PC-9 (cell line): Measurements from ENCODE around the gene CNKSR3. TPM values are rescaled to one million over a fixed set of nuclear protein-coding genes. Genes with fewer than 3 reads are reported as not detected.

Source experiments
- BruUV-seq: library from RNA; stranded (reverse); fragments of 400-500 nt; replicated peaks from 2 replicates; lab custom pipeline; 2021; lab: Mats Ljungman, UMichigan
- CTCF ChIA-PET: fragments of 300-600 bp; sonication (Branson Sonifier 250); formaldehyde crosslinking; loops from one replicate; lab custom pipeline; 2022; ENCODE audit warnings: antibody characterized with exemption; lab: Charles Lee
- POLR2A ChIA-PET: fragments of 300-600 bp; sonication (Branson Sonifier 250); formaldehyde crosslinking; loops from one replicate; lab custom pipeline; 2022; ENCODE audit warnings: antibody characterized with exemption; ENCODE audit not compliant: unreplicated experiment; lab: Charles Lee
- DNase-seq, 2 experiments: peaks; one replicate each; pipeline versions ENCODE4 v3.0.0 to v3.0.0-alpha.2; 2015 to 2022; ENCODE audit warnings: mixed read lengths in 1 of 2
- H2AFZ ChIP-seq: fragments of 200-600 bp; sonication (generic); 2 replicates; pipeline ENCODE4 v1.8.1; 2017; ENCODE audit warnings: antibody characterized with exemption
- H3F3A ChIP-seq: fragments of 200-600 bp; sonication (generic); 2 replicates; pipeline ENCODE4 v1.8.1; 2017; ENCODE audit warnings: antibody characterized with exemption, mild to moderate bottlenecking, low read depth; ENCODE audit not compliant: insufficient read depth
- H3K27ac ChIP-seq: fragments of 200-600 bp; sonication (generic); 2 replicates; pipeline ENCODE4 v1.6.1; 2016; ENCODE audit warnings: mixed run types
- H3K27me3 ChIP-seq: fragments of 200-600 bp; sonication (generic); 2 replicates; pipeline ENCODE4 v1.6.1; 2016; ENCODE audit warnings: low read depth, mixed run types; ENCODE audit not compliant: insufficient read depth
- H3K36me3 ChIP-seq: fragments of 200-600 bp; sonication (generic); 2 replicates; pipeline ENCODE4 v1.6.1; 2016; ENCODE audit warnings: low read depth, mixed run types
- H3K4me1 ChIP-seq: fragments of 200-600 bp; sonication (generic); replicated peaks from 2 replicates; pipeline ENCODE4 v1.6.1; 2016; ENCODE audit warnings: mixed run types; ENCODE audit not compliant: insufficient read depth
- H3K4me2 ChIP-seq: fragments of 200-600 bp; sonication (generic); 2 replicates; pipeline ENCODE4 v1.6.1; 2017; ENCODE audit warnings: mixed run types
- H3K4me3 ChIP-seq: fragments of 200-600 bp; sonication (generic); 2 replicates; pipeline ENCODE4 v1.6.1; 2016; ENCODE audit warnings: mixed run types
- H3K79me2 ChIP-seq: fragments of 200-600 bp; sonication (generic); 2 replicates; pipeline ENCODE4 v1.6.1; 2017; ENCODE audit warnings: low read depth, mixed run types
- H3K9me2 ChIP-seq: fragments of 200-600 bp; sonication (generic); 2 replicates; pipeline ENCODE4 v1.8.1; 2017; ENCODE audit warnings: mild to moderate bottlenecking; ENCODE audit not compliant: insufficient read depth
- H3K9me3 ChIP-seq: fragments of 200-600 bp; sonication (generic); 2 replicates; pipeline ENCODE4 v1.8.1; 2016; ENCODE audit warnings: low read depth; ENCODE audit not compliant: insufficient read depth
- H4K20me1 ChIP-seq: fragments of 200-600 bp; sonication (generic); 2 replicates; pipeline ENCODE4 v1.8.1; 2017; ENCODE audit not compliant: insufficient read depth
- EZH2 ChIP-seq: fragments of 200-600 bp; sonication (generic); IDR thresholded peaks from 2 replicates; pipeline ENCODE4 v1.8.0; 2017; ENCODE audit warnings: antibody characterized with exemption, low read depth
- intact Hi-C: fragments of 100-400 bp; cut with micrococcal nuclease; formaldehyde crosslinking; loops from one replicate; pipeline ENCODE4 v1.10.0; 2022; ENCODE audit not compliant: unreplicated experiment
- total RNA-seq: library from RNA; stranded (reverse); gene quantifications from 2 replicates; pipeline ENCODE4 v1.2.3, GENCODE V29; 2021
- TF ChIP-seq, protein P1 (sequence below): fragments of 200-600 bp; sonication (generic); conservative IDR thresholded peaks from 2 replicates; pipeline ENCODE4 v1.6.1; 2017; ENCODE audit warnings: mixed run types, antibody characterized with exemption, mild to moderate bottlenecking, moderate library complexity

Gene CNKSR3
- total RNA-seq, 1 experiment from 2014 or later: 4.7 TPM

GRCh38 chr6:154399097-154399496, 111.4 kb downstream of the CNKSR3 start:
- Histone ChIP-seq H3K4me1 (peaks cover 8% of the 10 kb centered on the region; the same call in 1 of the 2 replicates), H2AFZ (no peak overlapping the region), H4K20me1 (no peaks in the 10 kb centered on the region), H3K4me3 (no peak overlapping the region), H3K79me2 (no peaks in the 10 kb centered on the region), H3K36me3 (no peaks in the 10 kb centered on the region), H3K9me3 (no peaks in the 10 kb centered on the region), H3K27ac (no peak overlapping the region), H3K27me3 (no peaks in the 10 kb centered on the region), H3K4me2 (no peak overlapping the region), H3K9me2 (no peaks in the 10 kb centered on the region), H3F3A (no peaks in the 10 kb centered on the region)
- TF ChIP-seq EZH2: no peak
- TF ChIP-seq, protein P1, sequence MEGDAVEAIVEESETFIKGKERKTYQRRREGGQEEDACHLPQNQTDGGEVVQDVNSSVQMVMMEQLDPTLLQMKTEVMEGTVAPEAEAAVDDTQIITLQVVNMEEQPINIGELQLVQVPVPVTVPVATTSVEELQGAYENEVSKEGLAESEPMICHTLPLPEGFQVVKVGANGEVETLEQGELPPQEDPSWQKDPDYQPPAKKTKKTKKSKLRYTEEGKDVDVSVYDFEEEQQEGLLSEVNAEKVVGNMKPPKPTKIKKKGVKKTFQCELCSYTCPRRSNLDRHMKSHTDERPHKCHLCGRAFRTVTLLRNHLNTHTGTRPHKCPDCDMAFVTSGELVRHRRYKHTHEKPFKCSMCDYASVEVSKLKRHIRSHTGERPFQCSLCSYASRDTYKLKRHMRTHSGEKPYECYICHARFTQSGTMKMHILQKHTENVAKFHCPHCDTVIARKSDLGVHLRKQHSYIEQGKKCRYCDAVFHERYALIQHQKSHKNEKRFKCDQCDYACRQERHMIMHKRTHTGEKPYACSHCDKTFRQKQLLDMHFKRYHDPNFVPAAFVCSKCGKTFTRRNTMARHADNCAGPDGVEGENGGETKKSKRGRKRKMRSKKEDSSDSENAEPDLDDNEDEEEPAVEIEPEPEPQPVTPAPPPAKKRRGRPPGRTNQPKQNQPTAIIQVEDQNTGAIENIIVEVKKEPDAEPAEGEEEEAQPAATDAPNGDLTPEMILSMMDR: no peak
- CTCF ChIA-PET: interaction anchor here (0.7 kb wide), 1 partner anchor 214 kb away, joined by 3 read pairs; no protein-coding TSS in a partner anchor
- POLR2A ChIA-PET: no interaction called here
- intact Hi-C loops: no loop called here
- no peak for DNase-seq
- no TSS peak for BruUV-seq

DNA sequence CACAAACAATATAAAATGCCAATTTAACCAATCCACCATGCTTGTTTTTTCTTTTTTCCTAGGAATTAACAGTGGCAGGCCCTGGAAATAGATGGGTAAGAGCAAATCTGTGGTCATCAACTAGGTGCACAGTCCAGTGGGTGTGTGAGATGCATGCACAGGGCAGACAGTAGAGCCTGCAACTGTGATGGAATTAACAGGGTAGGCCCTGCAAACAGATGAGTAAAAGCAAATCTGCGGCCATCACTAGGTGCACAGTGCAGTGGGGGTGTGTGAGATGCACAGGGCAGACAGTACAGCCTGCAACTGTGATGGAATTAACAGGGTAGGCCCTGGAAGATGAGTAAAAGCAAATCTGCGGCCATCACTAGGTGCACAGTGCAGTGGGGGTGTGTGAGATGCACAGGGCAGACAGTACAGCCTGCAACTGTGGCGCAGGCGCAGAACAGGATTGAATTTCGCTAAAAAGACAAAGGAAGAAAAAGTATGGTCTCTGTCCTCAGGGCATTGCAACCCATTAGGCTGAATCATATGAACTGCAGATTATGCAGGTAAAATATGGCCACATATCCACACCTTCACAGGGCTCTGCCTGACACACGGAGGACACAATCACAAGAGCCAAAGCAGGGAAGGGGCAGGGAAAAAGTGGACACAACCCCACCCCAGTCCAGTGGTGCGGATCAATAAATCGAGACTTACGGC, 112.8 kb downstream of the CNKSR3 start:
- H3K27me3 ChIP-seq: no peaks in the 10 kb centered on the region
- no TSS peak for BruUV-seq
- no peak overlapping the region for H3K4me2 ChIP-seq
- no peaks in the 10 kb centered on the region for H3K36me3 ChIP-seq
- no peaks in the 10 kb centered on the region for H3K79me2 ChIP-seq
- H4K20me1 ChIP-seq: no peaks in the 10 kb centered on the region
- no peaks in the 10 kb centered on the region for H3F3A ChIP-seq
- intact Hi-C loops: no loop called here
- H2AFZ ChIP-seq: no peak overlapping the region
- no peaks in the 10 kb centered on the region for H3K9me2 ChIP-seq
- no peak for DNase-seq
- H3K9me3 ChIP-seq: no peaks in the 10 kb centered on the region
- H3K4me1 ChIP-seq: 0 out of 2 replicates have a peak, but pooled peaks cover 6% of the 10 kb centered on the region
- ChIA-PET CTCF (no interaction called here), POLR2A (no interaction called here)
- TF ChIP-seq, protein P1: no peak
- no peak for TF ChIP-seq EZH2
- H3K27ac ChIP-seq: no peak overlapping the region
- H3K4me3 ChIP-seq: no peak overlapping the region

- intact Hi-C loops: no loop called here
- no TSS peak for BruUV-seq
- DNase-seq: no peak
- Histone ChIP-seq H3F3A (no peaks in the 10 kb centered on the region), H4K20me1 (no peaks in the 10 kb centered on the region), H3K36me3 (no peaks in the 10 kb centered on the region), H3K27ac (no peak overlapping the region), H3K4me1 (0 out of 2 replicates have a peak, but pooled peaks cover 6% of the 10 kb centered on the region), H2AFZ (no peak overlapping the region), H3K4me2 (no peak overlapping the region), H3K27me3 (no peaks in the 10 kb centered on the region), H3K4me3 (no peak overlapping the region), H3K79me2 (no peaks in the 10 kb centered on the region), H3K9me3 (no peaks in the 10 kb centered on the region), H3K9me2 (no peaks in the 10 kb centered on the region)
- CTCF ChIA-PET: no interaction called here
- no peak for TF ChIP-seq EZH2
- TF ChIP-seq, protein P1: no peak
- POLR2A ChIA-PET: no interaction called here
Measured at GRCh38 chr6:154395878-154396277, 114.6 kb downstream of the CNKSR3 start.
